HepG2 (cell line): Measurements from ENCODE around the gene COX7A2L. TPM values are rescaled to one million over a fixed set of nuclear protein-coding genes. Genes with fewer than 3 reads are reported as not detected.

ENCODE experiments used
- DNMT1 ChIP-seq: sonication (generic); formaldehyde crosslinking; IDR thresholded peaks from 2 replicates; pipeline ENCODE4 v1.5.1; 2020; ENCODE audit warnings: mild to moderate bottlenecking, missing genetic modification reagents
- HDAC2 ChIP-seq: sonication (generic); formaldehyde crosslinking; IDR thresholded peaks from 2 replicates; pipeline ENCODE4 v1.4.0; 2020; ENCODE audit warnings: missing genetic modification reagents
- HOXA7 ChIP-seq: sonication (generic); formaldehyde crosslinking; IDR thresholded peaks from 2 replicates; pipeline ENCODE4 v1.8.1; 2022; ENCODE audit warnings: mild to moderate bottlenecking, missing genetic modification reagents, moderate library complexity
- MAZ ChIP-seq, 2 experiments: sonication (generic) in 1 of 2; formaldehyde crosslinking in 1 of 2; IDR thresholded peaks; 2 replicates each; pipeline versions ENCODE4 v1.5.0 to v1.6.1; 2012 to 2020; ENCODE audit warnings: low read depth in 2 of 2, mild to moderate bottlenecking in 2 of 2, borderline replicate concordance in 1 of 2, improper control_type of control experiment in 1 of 2, low read length in 1 of 2, missing genetic modification reagents in 1 of 2, moderate library complexity in 1 of 2
- MIER2 ChIP-seq: IDR thresholded peaks from 2 replicates; pipeline ENCODE4 v1.6.1; 2016; ENCODE audit warnings: missing biosample characterization, missing genetic modification reagents
- MTF2 ChIP-seq: sonication (generic); formaldehyde crosslinking; IDR thresholded peaks from 2 replicates; pipeline ENCODE4 v1.5.0; 2020; ENCODE audit warnings: missing genetic modification reagents, borderline replicate concordance
- REST ChIP-seq, 2 experiments: IDR thresholded peaks; 2 replicates each; pipeline ENCODE4 v1.6.1; 2011 to 2012; ENCODE audit warnings: low read length in 2 of 2, borderline replicate concordance in 1 of 2, low read depth in 1 of 2, mild to moderate bottlenecking in 1 of 2, moderate library complexity in 1 of 2
- RXRB ChIP-seq: IDR thresholded peaks from 2 replicates; pipeline ENCODE4 v1.6.1; 2016; ENCODE audit warnings: borderline replicate concordance, missing genetic modification reagents, missing compliant biosample characterization
- STAG1 ChIP-seq: sonication (generic); formaldehyde crosslinking; IDR thresholded peaks from 2 replicates; pipeline ENCODE4 v1.4.0; 2020; ENCODE audit warnings: missing genetic modification reagents
- ZNF136 ChIP-seq: sonication (generic); formaldehyde crosslinking; IDR thresholded peaks from 2 replicates; pipeline ENCODE4 v1.8.1; 2022; ENCODE audit warnings: low read depth, mild to moderate bottlenecking, moderate library complexity, missing genetic modification reagents
- ZNF335 ChIP-seq: sonication (generic); formaldehyde crosslinking; IDR thresholded peaks from 2 replicates; pipeline ENCODE4 v1.4.0; 2020; ENCODE audit warnings: missing genetic modification reagents
- ZNF501 ChIP-seq: sonication (generic); formaldehyde crosslinking; IDR thresholded peaks from 2 replicates; pipeline ENCODE4 v1.5.1; 2020; ENCODE audit warnings: mild to moderate bottlenecking, moderate library complexity, missing genetic modification reagents
- ZNF777 ChIP-seq: sonication (generic); formaldehyde crosslinking; IDR thresholded peaks from 2 replicates; pipeline ENCODE4 v1.4.0; 2020; ENCODE audit warnings: missing genetic modification reagents
- polyA plus RNA-seq, 8 experiments: library from polyadenylated mRNA; depleted of rRNA in 3 of 8; stranded (reverse) in 7 of 8; unstranded in 1 of 8; fragments of >200 nt; fragmentation: Illumina TruSeq in 4 of 8; extraction: Trizol in 4 of 8; gene quantifications; 2 replicates each; pipeline versions ENCODE4 v1.2.1 to v1.2.3, GENCODE V29; 2011 to 2016; ENCODE audit warnings: low read depth in 4 of 8, missing spikeins in 1 of 8, mixed read lengths in 1 of 8; ENCODE audit not compliant: insufficient read depth in 1 of 8
- total RNA-seq, 5 experiments: library from RNA; depleted of rRNA; stranded (reverse); fragments of >200 nt; fragmentation: Illumina TruSeq; extraction: Trizol; gene quantifications; 2 replicates each; pipeline ENCODE4 v1.2.3, GENCODE V29; 2016; ENCODE audit warnings: low read depth in 1 of 5
- TF ChIP-seq, protein P1 (sequence below), 2 experiments: sonication (generic) in 1 of 2; formaldehyde crosslinking in 1 of 2; IDR thresholded peaks; 2 replicates each; pipeline versions ENCODE4 v1.4.0 to v1.6.1; 2018 to 2020; ENCODE audit warnings: missing genetic modification reagents in 2 of 2, borderline replicate concordance in 1 of 2, low read depth in 1 of 2, mild to moderate bottlenecking in 1 of 2, missing biosample characterization in 1 of 2
- TF ChIP-seq, protein P2 (sequence below): sonication (generic); formaldehyde crosslinking; IDR thresholded peaks from 2 replicates; pipeline ENCODE4 v1.5.1; 2020; ENCODE audit warnings: missing genetic modification reagents, mild to moderate bottlenecking, borderline replicate concordance
- TF ChIP-seq, protein P3 (sequence below): sonication (generic); formaldehyde crosslinking; IDR thresholded peaks from 2 replicates; pipeline ENCODE4 v1.5.1; 2020; ENCODE audit warnings: mild to moderate bottlenecking, missing genetic modification reagents, moderate library complexity
- TF ChIP-seq, protein P4 (sequence below): sonication (generic); formaldehyde crosslinking; IDR thresholded peaks from 2 replicates; pipeline ENCODE4 v1.4.0; 2020; ENCODE audit warnings: missing genetic modification reagents, low read depth, mild to moderate bottlenecking, borderline replicate concordance

The COX7A2L gene
- total and polyA plus RNA-seq, 2 of the 13 experiments (the other 11 are each of a cell fraction or from before 2014, with no cell fraction given) = 155 to 201 TPM

GRCh38 chr2:42385225-42385624, 24.2 kb upstream of the COX7A2L start (continued):
- TF ChIP-seq RXRB (peak; percentile 34; the same call in 1 of the 2 replicates), REST (IDR thresholded peaks at IDR 0.05; ENCODE audit: borderline replicate concordance in 1 of 2, low read depth in 1 of 2, low read length in 2 of 2) (no peak), DNMT1 (CRISPR knock-in tag) (0 out of 2 replicates have a peak, but pooled peaks have one; percentile 41), ZNF136 (0 out of 2 replicates have a peak, but pooled peaks have one; percentile 53), ZNF777 (CRISPR knock-in tag) (no peak), MIER2 (0 out of 2 replicates have a peak, but pooled peaks have one; percentile 28), HOXA7 (CRISPR knock-in tag) (no peak), ZNF501 (CRISPR knock-in tag) (0 out of 2 replicates have a peak, but pooled peaks have one; percentile 17), MTF2 (CRISPR knock-in tag) (no peak), ZNF335 (CRISPR knock-in tag) (0 out of 2 replicates have a peak, but pooled peaks have one; percentile 37), STAG1 (CRISPR knock-in tag) (peak; percentile 89), HDAC2 (CRISPR knock-in tag) (0 out of 2 replicates have a peak, but pooled peaks have one; percentile 14), MAZ (IDR thresholded peaks at IDR 0.05; ENCODE audit: borderline replicate concordance, low read depth, low read length) (no peak), MAZ (CRISPR knock-in tag; IDR thresholded peaks at IDR 0.05; ENCODE audit: low read depth) (no peak)
- TF ChIP-seq, protein P1, sequence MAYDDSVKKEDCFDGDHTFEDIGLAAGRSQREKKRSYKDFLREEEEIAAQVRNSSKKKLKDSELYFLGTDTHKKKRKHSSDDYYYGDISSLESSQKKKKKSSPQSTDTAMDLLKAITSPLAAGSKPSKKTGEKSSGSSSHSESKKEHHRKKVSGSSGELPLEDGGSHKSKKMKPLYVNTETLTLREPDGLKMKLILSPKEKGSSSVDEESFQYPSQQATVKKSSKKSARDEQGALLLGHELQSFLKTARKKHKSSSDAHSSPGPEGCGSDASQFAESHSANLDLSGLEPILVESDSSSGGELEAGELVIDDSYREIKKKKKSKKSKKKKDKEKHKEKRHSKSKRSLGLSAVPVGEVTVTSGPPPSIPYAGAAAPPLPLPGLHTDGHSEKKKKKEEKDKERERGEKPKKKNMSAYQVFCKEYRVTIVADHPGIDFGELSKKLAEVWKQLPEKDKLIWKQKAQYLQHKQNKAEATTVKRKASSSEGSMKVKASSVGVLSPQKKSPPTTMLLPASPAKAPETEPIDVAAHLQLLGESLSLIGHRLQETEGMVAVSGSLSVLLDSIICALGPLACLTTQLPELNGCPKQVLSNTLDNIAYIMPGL (CRISPR knock-in tag; IDR thresholded peaks at IDR 0.05; ENCODE audit: borderline replicate concordance in 1 of 2, low read depth in 1 of 2) = peak; percentile 38 to 73; a peak in 3 of 4 replicates
- TF ChIP-seq, protein P2, sequence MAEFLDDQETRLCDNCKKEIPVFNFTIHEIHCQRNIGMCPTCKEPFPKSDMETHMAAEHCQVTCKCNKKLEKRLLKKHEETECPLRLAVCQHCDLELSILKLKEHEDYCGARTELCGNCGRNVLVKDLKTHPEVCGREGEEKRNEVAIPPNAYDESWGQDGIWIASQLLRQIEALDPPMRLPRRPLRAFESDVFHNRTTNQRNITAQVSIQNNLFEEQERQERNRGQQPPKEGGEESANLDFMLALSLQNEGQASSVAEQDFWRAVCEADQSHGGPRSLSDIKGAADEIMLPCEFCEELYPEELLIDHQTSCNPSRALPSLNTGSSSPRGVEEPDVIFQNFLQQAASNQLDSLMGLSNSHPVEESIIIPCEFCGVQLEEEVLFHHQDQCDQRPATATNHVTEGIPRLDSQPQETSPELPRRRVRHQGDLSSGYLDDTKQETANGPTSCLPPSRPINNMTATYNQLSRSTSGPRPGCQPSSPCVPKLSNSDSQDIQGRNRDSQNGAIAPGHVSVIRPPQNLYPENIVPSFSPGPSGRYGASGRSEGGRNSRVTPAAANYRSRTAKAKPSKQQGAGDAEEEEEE (CRISPR knock-in tag) = 0 out of 2 replicates have a peak, but pooled peaks have one; percentile 83
- TF ChIP-seq, protein P3, sequence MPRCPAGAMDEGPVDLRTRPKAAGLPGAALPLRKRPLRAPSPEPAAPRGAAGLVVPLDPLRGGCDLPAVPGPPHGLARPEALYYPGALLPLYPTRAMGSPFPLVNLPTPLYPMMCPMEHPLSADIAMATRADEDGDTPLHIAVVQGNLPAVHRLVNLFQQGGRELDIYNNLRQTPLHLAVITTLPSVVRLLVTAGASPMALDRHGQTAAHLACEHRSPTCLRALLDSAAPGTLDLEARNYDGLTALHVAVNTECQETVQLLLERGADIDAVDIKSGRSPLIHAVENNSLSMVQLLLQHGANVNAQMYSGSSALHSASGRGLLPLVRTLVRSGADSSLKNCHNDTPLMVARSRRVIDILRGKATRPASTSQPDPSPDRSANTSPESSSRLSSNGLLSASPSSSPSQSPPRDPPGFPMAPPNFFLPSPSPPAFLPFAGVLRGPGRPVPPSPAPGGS = peak; percentile 42; the same call in 1 of the 2 replicates
- TF ChIP-seq, protein P4, sequence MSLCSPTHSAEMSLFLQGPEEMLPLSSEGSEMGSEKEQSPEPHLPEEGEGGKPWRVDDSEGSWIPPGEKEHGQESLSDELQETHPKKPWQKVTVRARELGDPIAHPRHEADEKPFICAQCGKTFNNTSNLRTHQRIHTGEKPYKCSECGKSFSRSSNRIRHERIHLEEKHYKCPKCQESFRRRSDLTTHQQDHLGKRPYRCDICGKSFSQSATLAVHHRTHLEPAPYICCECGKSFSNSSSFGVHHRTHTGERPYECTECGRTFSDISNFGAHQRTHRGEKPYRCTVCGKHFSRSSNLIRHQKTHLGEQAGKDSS = peak; percentile 75; the same call in 1 of the 2 replicates
- TF ChIP-seq, all 625 proteins: peak for 43
